Neural progenitor cell (in vitro differentiated cells): Measurements from ENCODE around the gene MRPL33. TPM values are rescaled to one million over a fixed set of nuclear protein-coding genes. Genes with fewer than 3 reads are reported as not detected.

Experiments used
- DNase-seq: peaks from one replicate; pipeline ENCODE4 v3.0.0-alpha.2; 2016; ENCODE audit warnings: low spot score
- H2AFZ ChIP-seq: fragments of 200-600 bp; sonication (generic); replicated peaks from 2 replicates; pipeline ENCODE4 v1.6.1; 2016; ENCODE audit warnings: antibody characterized with exemption
- H3F3A ChIP-seq: fragments of 200-600 bp; sonication (generic); 2 replicates; pipeline ENCODE4 v1.6.1; 2016; ENCODE audit warnings: antibody characterized with exemption, low read depth
- H3K27ac ChIP-seq: fragments of 200-600 bp; sonication (generic); 2 replicates; pipeline ENCODE4 v1.5.1; 2016; ENCODE audit warnings: mild to moderate bottlenecking
- H3K27me3 ChIP-seq: fragments of 200-600 bp; sonication (generic); 2 replicates; pipeline ENCODE4 v1.6.1; 2016; ENCODE audit warnings: mild to moderate bottlenecking, moderate library complexity
- H3K36me3 ChIP-seq: fragments of 200-600 bp; sonication (generic); 2 replicates; pipeline ENCODE4 v1.5.1; 2016
- H3K4me1 ChIP-seq: fragments of 200-600 bp; sonication (generic); 2 replicates; pipeline ENCODE4 v1.6.1; 2016; ENCODE audit warnings: mixed run types
- H3K4me2 ChIP-seq: fragments of 200-600 bp; sonication (generic); 2 replicates; pipeline ENCODE4 v1.6.1; 2016
- H3K4me3 ChIP-seq: fragments of 200-600 bp; sonication (generic); 2 replicates; pipeline ENCODE4 v1.5.1; 2016
- H3K79me2 ChIP-seq: fragments of 200-600 bp; sonication (generic); 2 replicates; pipeline ENCODE4 v1.6.1; 2016; ENCODE audit warnings: low read depth
- H3K9ac ChIP-seq: fragments of 200-600 bp; sonication (generic); 2 replicates; pipeline ENCODE4 v1.6.1; 2016
- H3K9me3 ChIP-seq: fragments of 200-600 bp; sonication (generic); 2 replicates; pipeline ENCODE4 v1.5.1; 2016; ENCODE audit warnings: low read depth
- H4K20me1 ChIP-seq: fragments of 200-600 bp; sonication (generic); 2 replicates; pipeline ENCODE4 v1.6.1; 2016; ENCODE audit warnings: low read depth
- H3K27ac Mint-ChIP-seq: 3 replicates; pipeline ENCODE4 v1.8.0; 2021; ENCODE audit warnings: mixed read lengths
- H3K27me3 Mint-ChIP-seq: 2 replicates; pipeline ENCODE4 v1.8.0; 2022; ENCODE audit warnings: low read depth, mild to moderate bottlenecking, inconsistent platforms, moderate library complexity, mixed read lengths; ENCODE audit not compliant: insufficient read depth
- H3K36me3 Mint-ChIP-seq: 3 replicates; pipeline ENCODE4 v1.8.0; 2021; ENCODE audit warnings: mixed read lengths
- H3K4me1 Mint-ChIP-seq: 3 replicates; pipeline ENCODE4 v1.8.0; 2021; ENCODE audit warnings: mixed read lengths
- H3K4me3 Mint-ChIP-seq: 3 replicates; pipeline ENCODE4 v1.8.0; 2021; ENCODE audit warnings: mild to moderate bottlenecking, moderate library complexity, mixed read lengths
- H3K9me3 Mint-ChIP-seq: 3 replicates; pipeline ENCODE4 v1.8.0; 2020; ENCODE audit warnings: mixed read lengths
- EZH2 ChIP-seq: fragments of 200-600 bp; sonication (generic); IDR thresholded peaks from 2 replicates; pipeline ENCODE4 v1.6.1; 2017; ENCODE audit warnings: antibody characterized with exemption, mild to moderate bottlenecking, moderate library complexity
- EZH2phosphoT487 ChIP-seq: fragments of 200-600 bp; sonication (generic); IDR thresholded peaks from 2 replicates; pipeline ENCODE4 v1.6.1; 2017; ENCODE audit warnings: antibody characterized with exemption
- total RNA-seq: library from RNA; depleted of rRNA; stranded (reverse); fragments of >200 nt; gene quantifications from 2 replicates; pipeline ENCODE4 v1.2.3, GENCODE V29; 2015; ENCODE audit warnings: low replicate concordance
- TF ChIP-seq, protein P1 (sequence below): fragments of 200-600 bp; sonication (generic); IDR thresholded peaks from 2 replicates; pipeline ENCODE4 v1.5.1; 2017; ENCODE audit warnings: antibody characterized with exemption, mild to moderate bottlenecking

MRPL33 gene
- total RNA-seq, 1 donor from 2014 or later, result 147 TPM

- H3K27me3 Mint-ChIP-seq, result peaks cover 6% of the 10 kb centered on the region
- Histone ChIP-seq H3K4me1 (no peaks in the 10 kb centered on the region), H3K4me3 (no peak overlapping the region), H3K4me2 (no peak overlapping the region), H3K79me2 (no peaks in the 10 kb centered on the region), H3F3A (no peaks in the 10 kb centered on the region), H4K20me1 (no peaks in the 10 kb centered on the region), H2AFZ (no peak overlapping the region), H3K27ac (no peak overlapping the region), H3K9me3 (no peaks in the 10 kb centered on the region), H3K27me3 (no peaks in the 10 kb centered on the region), H3K36me3 (no peaks in the 10 kb centered on the region), H3K9ac (no peak overlapping the region)
- H3K27ac Mint-ChIP-seq, result no peak overlapping the region
- no peak for DNase-seq
- TF ChIP-seq EZH2phosphoT487 (no peak), EZH2 (no peak)
- TF ChIP-seq, protein P1, sequence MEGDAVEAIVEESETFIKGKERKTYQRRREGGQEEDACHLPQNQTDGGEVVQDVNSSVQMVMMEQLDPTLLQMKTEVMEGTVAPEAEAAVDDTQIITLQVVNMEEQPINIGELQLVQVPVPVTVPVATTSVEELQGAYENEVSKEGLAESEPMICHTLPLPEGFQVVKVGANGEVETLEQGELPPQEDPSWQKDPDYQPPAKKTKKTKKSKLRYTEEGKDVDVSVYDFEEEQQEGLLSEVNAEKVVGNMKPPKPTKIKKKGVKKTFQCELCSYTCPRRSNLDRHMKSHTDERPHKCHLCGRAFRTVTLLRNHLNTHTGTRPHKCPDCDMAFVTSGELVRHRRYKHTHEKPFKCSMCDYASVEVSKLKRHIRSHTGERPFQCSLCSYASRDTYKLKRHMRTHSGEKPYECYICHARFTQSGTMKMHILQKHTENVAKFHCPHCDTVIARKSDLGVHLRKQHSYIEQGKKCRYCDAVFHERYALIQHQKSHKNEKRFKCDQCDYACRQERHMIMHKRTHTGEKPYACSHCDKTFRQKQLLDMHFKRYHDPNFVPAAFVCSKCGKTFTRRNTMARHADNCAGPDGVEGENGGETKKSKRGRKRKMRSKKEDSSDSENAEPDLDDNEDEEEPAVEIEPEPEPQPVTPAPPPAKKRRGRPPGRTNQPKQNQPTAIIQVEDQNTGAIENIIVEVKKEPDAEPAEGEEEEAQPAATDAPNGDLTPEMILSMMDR, result no peak
- H3K9me3 Mint-ChIP-seq, result no peaks in the 10 kb centered on the region
- no peak overlapping the region for H3K4me3 Mint-ChIP-seq
- no peaks in the 10 kb centered on the region for H3K36me3 Mint-ChIP-seq
- no peaks in the 10 kb centered on the region for H3K4me1 Mint-ChIP-seq
Observed at GRCh38 chr2:27814758-27815157, 43.2 kb downstream of the MRPL33 start.

DNA sequence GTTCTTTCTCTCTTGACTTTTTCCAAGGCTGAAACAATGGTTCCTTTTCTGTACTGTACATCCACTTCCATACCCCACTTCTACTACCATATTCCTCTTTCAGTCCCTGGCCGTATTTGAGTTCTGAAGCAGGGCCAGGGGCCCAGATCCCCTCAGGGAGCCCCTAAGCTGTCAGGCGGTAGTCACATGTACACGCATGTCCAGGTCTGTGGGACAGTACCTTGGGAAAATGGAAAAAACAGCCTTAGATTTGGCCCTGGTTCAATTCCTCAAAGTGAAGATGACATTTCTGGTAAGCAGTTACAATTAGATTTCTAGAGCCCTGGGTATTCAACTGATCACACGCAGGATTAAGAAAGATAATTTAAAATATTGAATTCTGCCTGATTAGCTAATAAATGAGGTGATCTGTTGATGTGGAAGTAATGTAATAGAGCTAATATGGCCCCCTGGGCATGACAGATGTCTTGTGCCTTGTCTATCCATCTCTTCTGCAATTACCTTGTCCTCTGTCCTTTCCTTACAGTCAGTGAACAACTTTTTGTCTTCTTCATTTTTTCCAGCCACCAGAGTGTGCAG is 44.4 kb downstream of the MRPL33 start:
- TF ChIP-seq, protein P1, result no peak
- TF ChIP-seq EZH2phosphoT487 (no peak), EZH2 (no peak)
- Histone ChIP-seq H3K9ac (no peak overlapping the region), H3K36me3 (no peaks in the 10 kb centered on the region), H3F3A (no peaks in the 10 kb centered on the region), H3K4me2 (no peak overlapping the region), H3K27ac (no peak overlapping the region), H3K4me1 (no peaks in the 10 kb centered on the region), H3K9me3 (no peaks in the 10 kb centered on the region), H4K20me1 (no peaks in the 10 kb centered on the region), H3K27me3 (no peaks in the 10 kb centered on the region), H3K79me2 (no peaks in the 10 kb centered on the region), H2AFZ (no peak overlapping the region), H3K4me3 (no peak overlapping the region)
- Mint-ChIP-seq H3K4me1 (no peaks in the 10 kb centered on the region), H3K4me3 (no peak overlapping the region), H3K27ac (no peak overlapping the region), H3K27me3 (peaks cover 3% of the 10 kb centered on the region), H3K9me3 (no peaks in the 10 kb centered on the region), H3K36me3 (no peaks in the 10 kb centered on the region)
- DNase-seq, result no peak

DNA sequence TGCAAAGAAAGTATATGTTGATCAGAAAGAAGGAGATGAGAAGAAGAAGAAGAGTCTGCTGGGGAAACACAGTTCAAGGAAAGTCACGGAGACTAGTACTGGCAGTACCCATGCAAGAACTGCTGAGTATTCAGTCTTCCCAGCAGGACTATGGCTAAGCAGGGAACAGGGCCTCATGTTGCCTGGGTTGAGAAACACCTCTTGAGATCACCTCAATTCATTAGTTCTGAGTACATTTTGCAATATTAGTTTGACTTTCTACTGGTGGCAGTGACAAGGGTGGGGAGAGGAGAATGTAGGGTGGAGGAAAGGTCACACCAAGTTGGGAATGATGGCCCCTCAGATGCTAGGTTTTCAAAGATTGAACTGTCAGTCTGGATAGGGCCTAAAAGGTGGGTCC is 50.5 kb downstream of the MRPL33 start:
- H4K20me1 ChIP-seq, result no peaks in the 10 kb centered on the region
- H3K27me3 Mint-ChIP-seq, result no peaks in the 10 kb centered on the region

More for the DNA sequence above, 50.5 kb downstream of the MRPL33 start:
- Histone ChIP-seq H3F3A (no peaks in the 10 kb centered on the region), H3K9ac (no peak overlapping the region), H2AFZ (no peak overlapping the region), H3K27ac (no peak overlapping the region), H3K4me1 (no peaks in the 10 kb centered on the region), H3K4me2 (no peak overlapping the region), H3K9me3 (peaks cover 7% of the 10 kb centered on the region), H3K4me3 (no peak overlapping the region), H3K79me2 (no peaks in the 10 kb centered on the region), H3K27me3 (no peaks in the 10 kb centered on the region), H3K36me3 (no peaks in the 10 kb centered on the region)
- Mint-ChIP-seq H3K4me3 (no peak overlapping the region), H3K4me1 (no peaks in the 10 kb centered on the region), H3K27ac (no peak overlapping the region), H3K36me3 (peaks cover 2% of the 10 kb centered on the region), H3K9me3 (peaks cover 4% of the 10 kb centered on the region)
- TF ChIP-seq EZH2phosphoT487, result no peak
- TF ChIP-seq, protein P1, result no peak
- no peak for TF ChIP-seq EZH2
- no peak for DNase-seq
